Sigmoid colon (tissue), 3 donors: Measurements from ENCODE around the gene NLRP9.

Experiments
- POLR2A ChIP-seq, 2 donors: fragments of 450-650 bp; IDR thresholded peaks; one replicate each; pipeline ENCODE4 v1.6.1; 2016; ENCODE audit warnings: antibody characterized with exemption in 2 of 2, mild to moderate bottlenecking in 2 of 2, moderate library complexity in 2 of 2
- TF ChIP-seq, protein P1 (sequence below), 4 experiments: fragments of 450-650 bp in 3 of 4; fragments of 200-600 bp in 1 of 4; IDR thresholded peaks; one replicate each; pipeline ENCODE4 v1.5.1; 2016 to 2019; ENCODE audit warnings: antibody characterized with exemption in 4 of 4, mild to moderate bottlenecking in 3 of 4, moderate library complexity in 2 of 4

GRCh38 chr19:55687281-55688201 lies 50.7 kb downstream of the NLRP9 start:
- TF ChIP-seq, protein P1, sequence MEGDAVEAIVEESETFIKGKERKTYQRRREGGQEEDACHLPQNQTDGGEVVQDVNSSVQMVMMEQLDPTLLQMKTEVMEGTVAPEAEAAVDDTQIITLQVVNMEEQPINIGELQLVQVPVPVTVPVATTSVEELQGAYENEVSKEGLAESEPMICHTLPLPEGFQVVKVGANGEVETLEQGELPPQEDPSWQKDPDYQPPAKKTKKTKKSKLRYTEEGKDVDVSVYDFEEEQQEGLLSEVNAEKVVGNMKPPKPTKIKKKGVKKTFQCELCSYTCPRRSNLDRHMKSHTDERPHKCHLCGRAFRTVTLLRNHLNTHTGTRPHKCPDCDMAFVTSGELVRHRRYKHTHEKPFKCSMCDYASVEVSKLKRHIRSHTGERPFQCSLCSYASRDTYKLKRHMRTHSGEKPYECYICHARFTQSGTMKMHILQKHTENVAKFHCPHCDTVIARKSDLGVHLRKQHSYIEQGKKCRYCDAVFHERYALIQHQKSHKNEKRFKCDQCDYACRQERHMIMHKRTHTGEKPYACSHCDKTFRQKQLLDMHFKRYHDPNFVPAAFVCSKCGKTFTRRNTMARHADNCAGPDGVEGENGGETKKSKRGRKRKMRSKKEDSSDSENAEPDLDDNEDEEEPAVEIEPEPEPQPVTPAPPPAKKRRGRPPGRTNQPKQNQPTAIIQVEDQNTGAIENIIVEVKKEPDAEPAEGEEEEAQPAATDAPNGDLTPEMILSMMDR (IDR thresholded peaks at IDR 0.05): no peak
- TF ChIP-seq POLR2A (IDR thresholded peaks at IDR 0.05): no peak
